ENCODE results near the gene MRPL20.

The MRPL20 gene

DNA sequence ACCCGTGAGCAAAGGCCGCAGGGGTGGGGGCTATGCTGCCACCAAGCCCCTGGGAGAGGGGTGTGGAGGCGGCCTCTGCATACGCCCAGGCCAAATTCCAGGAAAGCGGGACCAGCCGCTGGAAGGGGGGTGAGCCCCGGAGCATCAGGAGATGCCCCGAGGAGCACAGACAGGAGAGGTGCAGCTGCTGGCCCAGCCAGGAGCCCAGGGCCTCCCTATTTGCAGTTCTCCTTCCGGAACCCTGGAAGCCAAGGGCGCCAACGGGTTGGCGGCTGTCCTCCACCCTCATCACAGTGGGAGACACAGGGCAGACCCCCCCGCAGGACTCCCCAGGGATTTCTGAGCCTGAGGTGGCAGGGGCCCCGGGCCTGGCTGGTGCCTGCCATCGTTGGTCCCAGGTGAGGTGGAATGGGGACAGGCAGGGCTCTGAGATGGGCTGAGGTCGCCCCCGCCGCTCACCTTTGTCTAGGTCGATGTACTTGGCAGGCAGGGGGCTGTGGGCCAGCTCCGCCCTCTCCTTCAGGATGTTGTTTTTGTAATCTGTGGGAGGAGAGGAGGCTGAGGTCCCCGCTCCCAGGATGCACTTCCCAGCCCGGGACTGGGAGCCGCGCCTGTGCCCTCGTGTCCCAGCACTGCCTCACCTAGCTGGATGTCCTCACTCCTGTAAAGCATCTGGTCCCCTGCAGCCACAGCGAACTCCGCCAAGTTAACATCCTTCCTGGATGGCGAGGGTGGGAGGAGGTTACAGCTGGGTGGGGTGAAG, 53.5 kb downstream of the MRPL20 start:
- no peaks in the 10 kb centered on the region for H3K9me3 ChIP-seq (ENCODE audit: low read length)
- no peak overlapping the region for H3K4me3 ChIP-seq (ENCODE audit: low read length)
- no peaks in the 10 kb centered on the region for H3K36me3 ChIP-seq (ENCODE audit: insufficient read depth, low read length)
- peaks cover 28% of the 10 kb centered on the region for H3K4me1 ChIP-seq (ENCODE audit: insufficient read depth, low read length)
- H3K27me3 ChIP-seq (ENCODE audit: insufficient read depth, low read length): no peaks in the 10 kb centered on the region
- H2AFZ ChIP-seq (ENCODE audit: low read depth, low read length): no peak overlapping the region

DNA sequence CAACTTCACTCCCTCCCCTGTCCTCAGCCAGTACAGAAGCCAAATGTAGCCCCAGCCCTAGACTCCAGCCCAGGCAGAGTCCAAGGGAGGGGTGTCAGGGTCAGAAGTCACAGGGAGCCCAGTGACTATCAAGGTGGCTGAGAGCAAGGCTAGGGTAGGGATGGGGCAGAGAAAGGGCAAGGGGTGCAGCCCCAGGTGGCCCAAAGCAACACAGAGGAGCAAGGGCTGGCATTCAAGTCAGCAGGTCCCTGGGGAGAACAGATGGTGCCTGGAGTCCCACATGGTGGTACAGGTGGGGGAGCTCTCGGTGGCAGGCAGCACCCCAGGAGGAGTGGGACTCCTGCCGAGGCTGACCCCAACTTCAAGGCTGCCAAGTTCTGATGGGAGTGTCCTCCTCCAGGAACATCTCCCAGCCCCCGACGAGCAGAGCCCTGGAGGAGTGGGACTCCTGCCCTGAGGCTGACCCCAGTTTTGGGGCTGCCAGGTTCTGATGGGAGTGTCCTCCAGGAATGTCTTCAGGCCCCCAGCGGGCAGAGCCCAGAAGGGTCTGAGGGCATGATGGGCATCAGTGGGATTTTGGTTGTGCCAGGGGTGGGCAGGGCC, 54.2 kb downstream of the MRPL20 start:
- no peak overlapping the region for H3K4me3 ChIP-seq (ENCODE audit: low read length)
- no peak overlapping the region for H2AFZ ChIP-seq (ENCODE audit: low read depth, low read length)
- no peaks in the 10 kb centered on the region for H3K27me3 ChIP-seq (ENCODE audit: insufficient read depth, low read length)
- no peaks in the 10 kb centered on the region for H3K36me3 ChIP-seq (ENCODE audit: insufficient read depth, low read length)
- H3K9me3 ChIP-seq (ENCODE audit: low read length): no peaks in the 10 kb centered on the region
- H3K4me1 ChIP-seq (ENCODE audit: insufficient read depth, low read length): peaks cover 27% of the 10 kb centered on the region

Data from neuron (in vitro differentiated cells).